NCI-H2171 (cell line): Measurements from ENCODE around the gene GJA10.

Experiments
- DNase-seq: peaks from one replicate; lab custom pipeline; 2025; lab: John Stamatoyannopoulos, UW

Gene GJA10

GRCh38 chr6:89944826-89945407 is 50.6 kb downstream of the GJA10 start:
- no peak for DNase-seq
